Ovary (tissue), 9 donors: ENCODE data around the gene MBD6. TPM values are rescaled to one million over a fixed set of nuclear protein-coding genes. Genes with fewer than 3 reads are reported as not detected.

Experiments used
- DNase-seq, 5 donors: peaks; one replicate each; pipeline ENCODE4 v3.0.0-alpha.2; 2019 to 2020
- H3K27ac ChIP-seq, 2 donors: fragments of 200-600 bp; one replicate each; pipeline versions ENCODE4 v1.5.1 to v1.8.0; 2019 to 2022
- H3K27me3 ChIP-seq: fragments of 200-600 bp; one replicate; pipeline ENCODE4 v1.8.0; 2022
- H3K36me3 ChIP-seq: fragments of 200-600 bp; sonication (generic); one replicate; pipeline ENCODE4 v1.5.1; 2019
- H3K4me1 ChIP-seq: one replicate; pipeline ENCODE4 v1.8.1; 2013; ENCODE audit warnings: mild to moderate bottlenecking, moderate library complexity; ENCODE audit not compliant: insufficient read depth
- H3K4me3 ChIP-seq: fragments of 200-600 bp; sonication (generic); one replicate; pipeline ENCODE4 v1.5.1; 2017
- H3K9me3 ChIP-seq, 2 donors: fragments of 200-600 bp in 1 of 2; sonication (generic) in 1 of 2; one replicate each; pipeline versions ENCODE4 v1.5.1 to v1.8.1; 2013 to 2019; ENCODE audit warnings: mild to moderate bottlenecking in 1 of 2, moderate library complexity in 1 of 2
- EP300 ChIP-seq: sonication (generic); formaldehyde crosslinking; IDR thresholded peaks from one replicate; pipeline ENCODE4 v1.6.1; 2017; ENCODE audit warnings: antibody characterized with exemption
- POLR2A ChIP-seq: fragments of 450-650 bp; IDR thresholded peaks from one replicate; pipeline ENCODE4 v1.6.1; 2017; ENCODE audit warnings: antibody characterized with exemption, mild to moderate bottlenecking, moderate library complexity
- WGBS, 3 donors: extraction: QIAGEN DNeasy Blood & Tissue Kit in 1 of 3; methylation state at CpG; one replicate each; pipeline versions ENCODE4 v1.1.5 to v1.1.7; 2013 to 2017; 5-methylcytosine and 5-hydroxymethylcytosine counted together
- intact Hi-C, 4 donors: fragments of 100-400 bp; cut with DNase I; formaldehyde crosslinking; loops; one replicate each; pipeline versions ENCODE4 v1.11.0 to v1.15.1; 2022 to 2023
- polyA plus RNA-seq, 2 donors: library from polyadenylated mRNA; stranded (reverse); fragments of 200-250 nt in 1 of 2; fragments of 350-450 nt in 1 of 2; fragmentation: Illumina TruSeq in 1 of 2; extraction: RNeasy Lipid Tissue Mini Kit (QIAGEN cat#74804) in 1 of 2; gene quantifications; one replicate each; pipeline ENCODE4 v1.2.3, GENCODE V29; 2013 to 2014
- total RNA-seq, 7 donors: library from RNA; depleted of rRNA in 2 of 7; stranded (reverse); fragments of >200 nt in 2 of 7; fragmentation: NEBNext Ultra II Directional in 3 of 7; extraction: Animal tissue kit (Norgen Biotek cat#: 25700) in 3 of 7; gene quantifications; one replicate each; pipeline versions ENCODE4 v1.1.0 to v1.2.4, GENCODE V29; 2016 to 2023
- TF ChIP-seq, protein P1 (sequence below), 3 donors: fragments of 450-650 bp in 2 of 3; fragments of 200-600 bp in 1 of 3; IDR thresholded peaks; one replicate each; pipeline versions ENCODE4 v1.5.1 to v1.8.0; 2016 to 2022; ENCODE audit warnings: antibody characterized with exemption in 3 of 3, mild to moderate bottlenecking in 1 of 3
- donor health status: DM: no; HTN: no; CAD: no; lungs with moderate emphysema.
- donor health status: DM: no; HTN: no; CAD: no.
- donor health status: Bipolar disorder and iron deficiency.
- donor health status: DM: yes; HTN: yes; CAD: no.
- donor health status: DM: no; HTN: no; CAD: no.
- donor health status: DM: yes; HTN: yes; CAD: no.

Gene MBD6
- total and polyA plus RNA-seq, 9 donors: 18.1 to 122 (median 73.8) TPM

DNA sequence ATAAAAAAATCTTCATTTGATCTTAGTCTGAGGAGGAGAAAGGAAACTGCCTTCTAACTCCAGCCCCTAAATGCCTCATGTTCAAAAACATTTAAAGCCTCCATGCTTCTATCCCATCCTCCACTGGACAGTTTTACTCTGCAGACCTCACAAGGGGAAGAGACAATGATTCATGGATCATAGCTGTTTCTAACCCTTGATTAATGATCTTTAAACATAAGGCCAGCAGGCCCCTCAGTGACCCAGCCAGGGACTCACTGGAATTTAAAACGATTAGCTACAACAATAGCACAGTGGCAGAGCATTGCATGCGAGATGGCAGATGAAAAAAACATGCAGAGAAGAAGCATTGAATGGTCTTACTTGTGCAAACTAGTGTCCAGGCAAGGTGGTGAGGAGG, 18.4 kb downstream of the MBD6 start:
- TF ChIP-seq POLR2A (no peak), EP300 (no peak)
- TF ChIP-seq, protein P1, sequence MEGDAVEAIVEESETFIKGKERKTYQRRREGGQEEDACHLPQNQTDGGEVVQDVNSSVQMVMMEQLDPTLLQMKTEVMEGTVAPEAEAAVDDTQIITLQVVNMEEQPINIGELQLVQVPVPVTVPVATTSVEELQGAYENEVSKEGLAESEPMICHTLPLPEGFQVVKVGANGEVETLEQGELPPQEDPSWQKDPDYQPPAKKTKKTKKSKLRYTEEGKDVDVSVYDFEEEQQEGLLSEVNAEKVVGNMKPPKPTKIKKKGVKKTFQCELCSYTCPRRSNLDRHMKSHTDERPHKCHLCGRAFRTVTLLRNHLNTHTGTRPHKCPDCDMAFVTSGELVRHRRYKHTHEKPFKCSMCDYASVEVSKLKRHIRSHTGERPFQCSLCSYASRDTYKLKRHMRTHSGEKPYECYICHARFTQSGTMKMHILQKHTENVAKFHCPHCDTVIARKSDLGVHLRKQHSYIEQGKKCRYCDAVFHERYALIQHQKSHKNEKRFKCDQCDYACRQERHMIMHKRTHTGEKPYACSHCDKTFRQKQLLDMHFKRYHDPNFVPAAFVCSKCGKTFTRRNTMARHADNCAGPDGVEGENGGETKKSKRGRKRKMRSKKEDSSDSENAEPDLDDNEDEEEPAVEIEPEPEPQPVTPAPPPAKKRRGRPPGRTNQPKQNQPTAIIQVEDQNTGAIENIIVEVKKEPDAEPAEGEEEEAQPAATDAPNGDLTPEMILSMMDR (IDR thresholded peaks at IDR 0.05): no peak
- intact Hi-C loops: no loop called here
- no peak overlapping the region for H3K4me3 ChIP-seq
- WGBS, 3 donors: 37 to 43% (median 40%) methylated on average over 2 of the region's 2 CpGs
- H3K27ac ChIP-seq: no peak overlapping the region
- no peaks in the 10 kb centered on the region for H3K27me3 ChIP-seq
- no peaks in the 10 kb centered on the region for H3K9me3 ChIP-seq
- H3K4me1 ChIP-seq: peaks cover 2% of the 10 kb centered on the region
- no peaks in the 10 kb centered on the region for H3K36me3 ChIP-seq
- DNase-seq: no peak

DNA sequence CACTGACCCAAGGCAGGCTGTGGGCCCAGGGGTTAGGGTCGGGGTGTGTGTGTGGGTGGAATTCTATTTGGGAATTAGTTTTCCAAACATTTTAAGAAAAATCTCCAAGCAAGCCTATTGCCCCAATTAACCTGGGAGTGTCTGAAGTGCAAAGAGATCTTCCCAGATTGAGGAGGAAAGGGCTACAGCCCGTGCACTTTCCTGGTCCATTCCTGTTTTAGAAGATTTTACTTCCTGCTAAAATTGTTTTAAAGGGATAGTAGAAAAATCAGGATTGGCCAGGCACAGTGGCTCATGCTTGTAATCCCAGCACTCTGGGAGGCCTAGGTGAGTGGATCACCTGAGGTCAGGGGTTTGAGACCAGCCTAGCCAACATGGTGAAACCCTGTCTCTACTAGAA, 19.1 kb downstream of the MBD6 start:
- Histone ChIP-seq H3K27ac (no peak overlapping the region), H3K36me3 (no peaks in the 10 kb centered on the region), H3K9me3 (no peaks in the 10 kb centered on the region), H3K4me1 (peaks cover 3% of the 10 kb centered on the region), H3K27me3 (no peaks in the 10 kb centered on the region), H3K4me3 (no peak overlapping the region)
- TF ChIP-seq, protein P1 (IDR thresholded peaks at IDR 0.05): no peak
- TF ChIP-seq EP300 (no peak), POLR2A (no peak)
- intact Hi-C loops: no loop called here
- DNase-seq: no peak
- 48 to 69% (median 62%) methylated on average over 2 of the region's 2 CpGs for WGBS, 3 donors

DNA sequence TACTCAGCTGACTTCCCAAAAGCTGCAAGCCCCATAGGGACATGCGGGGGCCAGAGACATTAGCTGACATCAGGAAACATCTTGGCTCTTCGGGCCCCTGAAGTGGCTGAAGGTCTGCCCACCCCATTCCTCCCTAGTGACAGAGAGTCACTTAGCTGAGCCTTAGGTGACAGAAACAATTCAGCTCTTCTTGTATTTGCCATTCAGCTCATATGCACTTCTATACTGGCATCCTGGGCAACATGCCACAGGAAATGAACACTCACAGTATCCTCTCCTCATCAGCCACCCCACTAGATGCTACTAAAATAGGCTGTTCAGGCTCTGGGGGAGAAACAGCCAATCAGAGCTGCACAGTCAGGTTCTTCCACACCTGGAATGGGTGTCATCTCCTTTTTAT, 21.0 kb downstream of the MBD6 start:
- intact Hi-C loops: no loop called here
- no peak for DNase-seq
- no peaks in the 10 kb centered on the region for H3K27me3 ChIP-seq
- H3K27ac ChIP-seq: no peak overlapping the region
- H3K4me1 ChIP-seq: peaks cover 3% of the 10 kb centered on the region
- H3K9me3 ChIP-seq: no peaks in the 10 kb centered on the region
- no peak overlapping the region for H3K4me3 ChIP-seq
- no peaks in the 10 kb centered on the region for H3K36me3 ChIP-seq
- 94 to 96% (median 96%) methylated on average over 2 of the region's 2 CpGs for WGBS, 3 donors
- no peak for TF ChIP-seq POLR2A
- TF ChIP-seq EP300: no peak
- TF ChIP-seq, protein P1 (IDR thresholded peaks at IDR 0.05): no peak

DNA sequence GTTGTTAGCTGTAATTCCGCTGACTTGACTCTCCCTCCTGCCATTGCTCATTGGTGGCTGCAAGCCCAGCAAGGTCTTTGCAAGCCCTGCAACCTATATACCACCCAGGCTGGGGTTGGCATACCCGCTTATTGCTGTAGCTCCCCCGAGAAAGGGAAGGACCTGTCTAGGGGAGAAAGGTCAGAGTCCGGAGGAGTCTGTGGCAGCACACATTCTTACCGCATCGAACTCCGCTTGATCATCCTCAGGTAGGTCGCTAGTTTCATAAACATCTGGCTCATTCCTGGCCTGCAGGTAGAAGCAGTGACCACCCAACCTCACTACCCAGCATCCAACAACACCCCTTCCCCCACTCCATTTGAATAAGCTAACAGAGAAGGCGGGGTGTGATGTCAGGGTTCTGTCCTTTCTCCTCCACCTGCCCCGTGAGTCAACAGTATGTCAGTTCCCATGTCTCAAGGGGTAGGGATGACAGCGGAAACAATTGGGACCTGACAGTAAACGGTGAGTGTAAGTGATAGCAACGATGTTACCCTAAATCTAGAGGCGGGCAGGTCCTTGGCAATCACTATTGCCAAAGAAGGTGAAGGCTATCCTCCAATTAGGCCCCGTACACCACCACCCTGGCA, 23.3 kb downstream of the MBD6 start:
- no peak for DNase-seq
- TF ChIP-seq EP300 (no peak), POLR2A (no peak)
- TF ChIP-seq, protein P1 (IDR thresholded peaks at IDR 0.05): no peak
- no peak overlapping the region for H3K27ac ChIP-seq
- 50 to 55% (median 53%) methylated on average over 15 of the region's 15 CpGs for WGBS, 3 donors
- H3K4me1 ChIP-seq: peaks cover 6% of the 10 kb centered on the region
- no peaks in the 10 kb centered on the region for H3K9me3 ChIP-seq
- no peaks in the 10 kb centered on the region for H3K27me3 ChIP-seq
- peak overlapping the region; percentile 79 for H3K4me3 ChIP-seq
- H3K36me3 ChIP-seq: no peaks in the 10 kb centered on the region
- intact Hi-C loops: no loop called here
